Measurements from ENCODE around the gene TTBK1.

- no peak for TF ChIP-seq CTCF (IDR thresholded peaks at IDR 0.05)
- TF ChIP-seq ZNF263 (CRISPR knock-in tag; IDR thresholded peaks at IDR 0.05; ENCODE audit: low read depth) = no peak
- no peak for TF ChIP-seq USF2 (CRISPR knock-in tag; IDR thresholded peaks at IDR 0.05)
- TF ChIP-seq MAX (CRISPR knock-in tag; IDR thresholded peaks at IDR 0.05) = no peak
- TF ChIP-seq ZNF512 (CRISPR knock-in tag; IDR thresholded peaks at IDR 0.05; ENCODE audit: borderline replicate concordance) = no peak
- no peak for TF ChIP-seq SP1 (CRISPR knock-in tag; conservative IDR thresholded peaks at IDR 0.05)
- no peak for TF ChIP-seq TEAD4 (CRISPR knock-in tag; IDR thresholded peaks at IDR 0.05)
- TF ChIP-seq MYBL2 (CRISPR knock-in tag; IDR thresholded peaks at IDR 0.05) = no peak
- TF ChIP-seq GRHL2 (CRISPR knock-in tag; IDR thresholded peaks at IDR 0.05; ENCODE audit: insufficient replicate concordance, severe bottlenecking) = no peak
- TF ChIP-seq FOXK1 (CRISPR knock-in tag; IDR thresholded peaks at IDR 0.05) = no peak
- TF ChIP-seq JUN (CRISPR knock-in tag; IDR thresholded peaks at IDR 0.05) = no peak
- TF ChIP-seq PREB (CRISPR knock-in tag; IDR thresholded peaks at IDR 0.05; ENCODE audit: borderline replicate concordance) = no peak
- no peak for TF ChIP-seq ATF3 (CRISPR knock-in tag; conservative IDR thresholded peaks at IDR 0.05)
Measured at GRCh38 chr6:43219814-43220213, 23.5 kb upstream of the TTBK1 start.

Data from WTC11 (cell line).